Caco-2 (cell line): ENCODE measurements around the gene NUDT3. TPM values are rescaled to one million over a fixed set of nuclear protein-coding genes. Genes with fewer than 3 reads are reported as not detected.

Source experiments
- BruUV-seq: library from RNA; stranded (reverse); fragments of 400-500 nt; replicated peaks from 2 replicates; lab custom pipeline; 2021; lab: Mats Ljungman, UMichigan
- CTCF ChIA-PET: fragments of 300-600 bp; sonication (Branson Sonifier 250); formaldehyde crosslinking; loops from one replicate; lab custom pipeline; 2022; ENCODE audit warnings: antibody characterized with exemption; lab: Charles Lee
- POLR2A ChIA-PET: fragments of 300-600 bp; sonication (Branson Sonifier 250); formaldehyde crosslinking; loops from one replicate; lab custom pipeline; 2022; ENCODE audit warnings: antibody characterized with exemption; lab: Charles Lee
- DNase-seq, 2 experiments: peaks; one replicate each; pipeline versions ENCODE4 v3.0.0 to v3.0.0-alpha.2; 2020 to 2022
- H3K27me3 ChIP-seq: replicated peaks from 2 replicates; pipeline ENCODE4 v1.6.0; 2011; ENCODE audit warnings: low read length; ENCODE audit not compliant: control insufficient read depth, insufficient read depth
- H3K36me3 ChIP-seq: 2 replicates; pipeline ENCODE4 v1.5.1; 2011; ENCODE audit warnings: low read length; ENCODE audit not compliant: control insufficient read depth, insufficient read depth
- H3K4me1 ChIP-seq: fragments of 250-450 bp; sonication (Bioruptor Pico); 2 replicates; pipeline ENCODE4 v1.5.1; 2020; ENCODE audit warnings: mild to moderate bottlenecking
- H3K4me3 ChIP-seq: 2 replicates; pipeline ENCODE4 v1.5.1; 2011; ENCODE audit warnings: low read depth, mild to moderate bottlenecking, control low read depth, low read length
- H3K9me3 ChIP-seq: fragments of 250-450 bp; sonication (Bioruptor Pico); 2 replicates; pipeline ENCODE4 v1.5.1; 2020; ENCODE audit warnings: mild to moderate bottlenecking, moderate library complexity
- H3K27ac Mint-ChIP-seq: one replicate; pipeline ENCODE4 v1.8.0; 2022; ENCODE audit warnings: mixed read lengths; ENCODE audit not compliant: unreplicated experiment
- H3K27me3 Mint-ChIP-seq: one replicate; pipeline ENCODE4 v1.8.0; 2022; ENCODE audit warnings: mixed read lengths; ENCODE audit not compliant: insufficient read depth, unreplicated experiment
- H3K36me3 Mint-ChIP-seq: one replicate; pipeline ENCODE4 v1.8.0; 2022; ENCODE audit warnings: mild to moderate bottlenecking, mixed read lengths; ENCODE audit not compliant: insufficient read depth, unreplicated experiment
- H3K4me1 Mint-ChIP-seq: one replicate; pipeline ENCODE4 v1.8.0; 2022; ENCODE audit warnings: low read depth, mixed read lengths; ENCODE audit not compliant: unreplicated experiment
- H3K4me3 Mint-ChIP-seq: one replicate; pipeline ENCODE4 v1.8.0; 2022; ENCODE audit warnings: mild to moderate bottlenecking, moderate library complexity, mixed read lengths; ENCODE audit not compliant: unreplicated experiment
- H3K9me3 Mint-ChIP-seq: one replicate; pipeline ENCODE4 v1.8.0; 2022; ENCODE audit warnings: mixed read lengths; ENCODE audit not compliant: unreplicated experiment
- CTCF ChIP-seq, 2 experiments: fragments of 200-600 bp in 1 of 2; IDR thresholded peaks; 1 replicate in 1 of 2; 2 replicates in 1 of 2; pipeline versions ENCODE4 v1.5.1 to v1.8.0; 2011 to 2022; ENCODE audit warnings: antibody characterized with exemption in 1 of 2, control low read depth in 1 of 2, inconsistent platforms in 1 of 2, low read depth in 1 of 2, low read length in 1 of 2, mild to moderate bottlenecking in 1 of 2, moderate library complexity in 1 of 2; ENCODE audit not compliant: insufficient read depth in 1 of 2, severe bottlenecking in 1 of 2, unreplicated experiment in 1 of 2
- intact Hi-C: fragments of 100-400 bp; cut with micrococcal nuclease; formaldehyde crosslinking; loops from one replicate; pipeline ENCODE4 v1.10.0; 2022; ENCODE audit not compliant: unreplicated experiment
- total RNA-seq: library from RNA; stranded (reverse); gene quantifications from 2 replicates; pipeline ENCODE4 v1.2.3, GENCODE V29; 2022

Gene NUDT3
- total RNA-seq, 1 experiment from 2014 or later, result 22.9 TPM

GRCh38 chr6:34436803-34437643 is 44.6 kb upstream of the NUDT3 start:
- CTCF ChIA-PET, result interaction anchor here (0.5 kb wide), 1 partner anchor 295 kb away, joined by 3 read pairs; no protein-coding TSS in a partner anchor

GRCh38 chr6:34435916-34436315 is 43.4 kb upstream of the NUDT3 start:
- TF ChIP-seq CTCF (IDR thresholded peaks at IDR 0.05; ENCODE audit: insufficient read depth in 1 of 2, low read depth in 1 of 2, low read length in 1 of 2, severe bottlenecking in 1 of 2, unreplicated experiment in 1 of 2), result no peak
- ChIA-PET CTCF (no interaction called here), POLR2A (interaction anchor here (1.0 kb wide), 1 partner anchor 10 kb away, joined by 3 read pairs; no protein-coding TSS in a partner anchor)
- BruUV-seq, result no TSS peak
- Mint-ChIP-seq H3K4me3 (no peak overlapping the region), H3K4me1 (no peaks in the 10 kb centered on the region), H3K36me3 (no peaks in the 10 kb centered on the region), H3K27me3 (no peaks in the 10 kb centered on the region), H3K9me3 (peaks cover 22% of the 10 kb centered on the region), H3K27ac (no peak overlapping the region)
- Histone ChIP-seq H3K9me3 (no peaks in the 10 kb centered on the region; the same call in 1 of the 2 replicates), H3K27me3 (no peaks in the 10 kb centered on the region), H3K4me1 (no peaks in the 10 kb centered on the region), H3K4me3 (no peak overlapping the region), H3K36me3 (no peaks in the 10 kb centered on the region)
- DNase-seq, result no peak
- intact Hi-C loops, result no loop called here

More at GRCh38 chr6:34436803-34437643, 44.6 kb upstream of the NUDT3 start:
- no peak overlapping the region for H3K4me3 Mint-ChIP-seq
- H3K9me3 Mint-ChIP-seq, result peaks cover 21% of the 10 kb centered on the region
- no peak for DNase-seq
- POLR2A ChIA-PET, result interaction anchor here (0.5 to 1.0 kb wide), 3 partner anchors 11 to 200 kb away, joined by 3 to 9 read pairs (median 4); partner anchors contain the start of gene HMGA1
- H3K36me3 Mint-ChIP-seq, result no peaks in the 10 kb centered on the region
- Histone ChIP-seq H3K27me3 (no peaks in the 10 kb centered on the region), H3K9me3 (no peaks in the 10 kb centered on the region; the same call in 1 of the 2 replicates), H3K36me3 (no peaks in the 10 kb centered on the region), H3K4me3 (no peak overlapping the region), H3K4me1 (no peaks in the 10 kb centered on the region)
- intact Hi-C loops, result no loop called here
- no peaks in the 10 kb centered on the region for H3K4me1 Mint-ChIP-seq
- no peak for TF ChIP-seq CTCF (IDR thresholded peaks at IDR 0.05; ENCODE audit: insufficient read depth in 1 of 2, low read depth in 1 of 2, low read length in 1 of 2, severe bottlenecking in 1 of 2, unreplicated experiment in 1 of 2)
- H3K27ac Mint-ChIP-seq, result no peak overlapping the region
- H3K27me3 Mint-ChIP-seq, result no peaks in the 10 kb centered on the region
- BruUV-seq, result no TSS peak
